Tibial artery (tissue), 4 donors: ENCODE data around the gene DPYSL3.
A peak's percentile ranks its signal among the peaks of the same experiment; 100 is the strongest.

Source experiments
- DNase-seq, 2 donors: peaks; one replicate each; pipeline ENCODE4 v3.0.0-alpha.2; 2019
- H3K27ac ChIP-seq, 2 donors: fragments of 200-600 bp; sonication (generic) in 1 of 2; 1 replicate in 1 of 2; 2 replicates in 1 of 2; pipeline ENCODE4 v1.5.1; 2018 to 2019; ENCODE audit warnings: mild to moderate bottlenecking in 1 of 2
- H3K27me3 ChIP-seq, 2 donors: fragments of 200-600 bp; sonication (generic) in 1 of 2; one replicate each; pipeline versions ENCODE4 v1.5.1 to v1.6.0; 2016 to 2019
- H3K36me3 ChIP-seq, 3 donors: fragments of 200-600 bp; sonication (generic) in 2 of 3; one replicate each; pipeline ENCODE4 v1.5.1; 2016 to 2019; ENCODE audit warnings: mild to moderate bottlenecking in 2 of 3
- H3K4me1 ChIP-seq, 4 donors: fragments of 200-600 bp; sonication (generic) in 2 of 4; 1 replicate in 3 of 4; 2 replicates in 1 of 4; pipeline ENCODE4 v1.5.1; 2016 to 2019
- H3K4me3 ChIP-seq, 2 donors: fragments of 200-600 bp; sonication (generic) in 1 of 2; 1 replicate in 1 of 2; 2 replicates in 1 of 2; pipeline ENCODE4 v1.5.1; 2018 to 2019; ENCODE audit warnings: mild to moderate bottlenecking in 2 of 2
- H3K9me3 ChIP-seq, 3 donors: fragments of 200-600 bp; sonication (generic) in 1 of 3; one replicate each; pipeline ENCODE4 v1.5.1; 2016 to 2019
- intact Hi-C: fragments of 100-400 bp; cut with DNase I; formaldehyde crosslinking; loops from one replicate; pipeline ENCODE4 v1.15.0; 2023; ENCODE audit warnings: low total_unique reads
- TF ChIP-seq, protein P1 (sequence below), 2 experiments: fragments of 200-600 bp in 1 of 2; fragments of 450-650 bp in 1 of 2; IDR thresholded peaks; one replicate each; pipeline ENCODE4 v1.5.1; 2017 to 2019; ENCODE audit warnings: antibody characterized with exemption in 2 of 2, mild to moderate bottlenecking in 1 of 2, moderate library complexity in 1 of 2

DPYSL3 gene

DNA sequence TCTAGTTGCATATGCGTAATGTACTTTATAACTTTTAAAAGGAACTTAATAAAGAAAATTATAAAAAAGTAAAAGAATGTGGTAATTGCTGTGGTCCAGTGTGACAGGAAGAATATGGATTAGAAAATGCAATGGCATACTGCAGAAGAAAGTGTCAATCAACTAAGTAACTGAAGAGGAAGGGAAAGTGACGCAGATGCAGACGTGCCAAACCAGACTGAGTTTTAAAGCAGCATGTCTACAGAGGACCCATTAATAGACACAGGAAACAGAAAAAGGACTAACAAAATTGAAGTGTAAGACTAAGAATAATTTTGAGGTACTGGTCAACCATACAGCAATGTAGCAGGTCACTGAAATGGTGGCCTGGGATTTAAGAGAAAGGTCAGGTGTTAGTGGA lies 73.3 kb downstream of the DPYSL3 start:
- Histone ChIP-seq H3K4me3 (no peak overlapping the region), H3K36me3 (no peaks in the 10 kb centered on the region), H3K9me3 (no peaks in the 10 kb centered on the region), H3K27me3 (no peaks in the 10 kb centered on the region), H3K4me1 (peaks cover 0 to 99% (median 46%) of the 10 kb centered on the region in 4 donors), H3K27ac (peak overlapping the region; percentile 53 to 64)
- no peak for DNase-seq
- intact Hi-C loops: no loop called here
- TF ChIP-seq, protein P1, sequence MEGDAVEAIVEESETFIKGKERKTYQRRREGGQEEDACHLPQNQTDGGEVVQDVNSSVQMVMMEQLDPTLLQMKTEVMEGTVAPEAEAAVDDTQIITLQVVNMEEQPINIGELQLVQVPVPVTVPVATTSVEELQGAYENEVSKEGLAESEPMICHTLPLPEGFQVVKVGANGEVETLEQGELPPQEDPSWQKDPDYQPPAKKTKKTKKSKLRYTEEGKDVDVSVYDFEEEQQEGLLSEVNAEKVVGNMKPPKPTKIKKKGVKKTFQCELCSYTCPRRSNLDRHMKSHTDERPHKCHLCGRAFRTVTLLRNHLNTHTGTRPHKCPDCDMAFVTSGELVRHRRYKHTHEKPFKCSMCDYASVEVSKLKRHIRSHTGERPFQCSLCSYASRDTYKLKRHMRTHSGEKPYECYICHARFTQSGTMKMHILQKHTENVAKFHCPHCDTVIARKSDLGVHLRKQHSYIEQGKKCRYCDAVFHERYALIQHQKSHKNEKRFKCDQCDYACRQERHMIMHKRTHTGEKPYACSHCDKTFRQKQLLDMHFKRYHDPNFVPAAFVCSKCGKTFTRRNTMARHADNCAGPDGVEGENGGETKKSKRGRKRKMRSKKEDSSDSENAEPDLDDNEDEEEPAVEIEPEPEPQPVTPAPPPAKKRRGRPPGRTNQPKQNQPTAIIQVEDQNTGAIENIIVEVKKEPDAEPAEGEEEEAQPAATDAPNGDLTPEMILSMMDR (IDR thresholded peaks at IDR 0.05): no peak

DNA sequence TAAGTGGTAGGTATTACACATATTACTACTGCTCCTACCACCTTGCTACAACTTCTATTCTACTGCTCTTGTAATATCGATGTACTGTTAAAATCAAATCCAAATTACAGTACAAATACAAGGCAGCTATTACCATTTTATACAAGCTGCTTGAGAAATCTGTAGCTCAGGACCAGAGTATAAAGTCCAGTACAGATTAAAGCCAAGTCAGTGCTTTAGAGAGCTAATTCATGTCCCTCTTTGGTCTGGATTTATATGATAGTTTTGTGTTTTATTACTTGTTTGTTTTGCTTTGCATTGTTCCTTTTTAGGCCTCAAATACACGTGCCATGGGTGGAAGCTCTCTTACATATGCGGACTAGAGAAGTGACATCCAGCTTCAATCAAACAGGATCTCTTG lies 75.8 kb downstream of the DPYSL3 start:
- Histone ChIP-seq H3K27ac (peak overlapping the region in 1 of 2 donors; percentile 14), H3K4me1 (peaks cover 0 to 99% (median 41%) of the 10 kb centered on the region in 4 donors), H3K4me3 (no peak overlapping the region), H3K27me3 (no peaks in the 10 kb centered on the region), H3K36me3 (no peaks in the 10 kb centered on the region), H3K9me3 (no peaks in the 10 kb centered on the region)
- DNase-seq: no peak
- intact Hi-C loops: no loop called here
- TF ChIP-seq, protein P1 (IDR thresholded peaks at IDR 0.05): no peak

DNA sequence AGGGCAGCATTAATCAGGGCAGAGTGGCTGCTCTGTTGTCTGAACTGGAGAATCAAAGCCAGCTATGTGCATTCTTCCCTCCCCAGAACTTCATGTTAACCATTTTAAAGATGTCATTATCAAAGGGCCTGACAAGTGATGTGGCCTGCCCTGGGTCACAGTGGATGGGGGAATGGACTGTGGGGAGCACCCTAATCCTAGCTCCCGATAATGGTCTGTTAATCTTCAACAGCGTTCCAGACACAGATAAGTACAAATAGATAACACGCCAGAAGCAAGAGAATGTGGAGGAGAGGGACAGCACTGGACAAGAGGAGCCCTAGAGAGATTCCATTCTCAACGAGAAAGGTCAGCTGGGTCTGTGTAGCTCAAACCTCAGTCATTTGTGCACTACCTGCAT lies 77.5 kb downstream of the DPYSL3 start:
- no peak overlapping the region for H3K4me3 ChIP-seq
- no peak for DNase-seq
- H3K36me3 ChIP-seq: no peaks in the 10 kb centered on the region
- intact Hi-C loops: no loop called here
- peaks cover 0 to 100% (median 48%) of the 10 kb centered on the region in 4 donors for H3K4me1 ChIP-seq
- no peaks in the 10 kb centered on the region for H3K27me3 ChIP-seq
- no peaks in the 10 kb centered on the region for H3K9me3 ChIP-seq
- H3K27ac ChIP-seq: peak overlapping the region; percentile 68 to 74
- TF ChIP-seq, protein P1 (IDR thresholded peaks at IDR 0.05): no peak

DNA sequence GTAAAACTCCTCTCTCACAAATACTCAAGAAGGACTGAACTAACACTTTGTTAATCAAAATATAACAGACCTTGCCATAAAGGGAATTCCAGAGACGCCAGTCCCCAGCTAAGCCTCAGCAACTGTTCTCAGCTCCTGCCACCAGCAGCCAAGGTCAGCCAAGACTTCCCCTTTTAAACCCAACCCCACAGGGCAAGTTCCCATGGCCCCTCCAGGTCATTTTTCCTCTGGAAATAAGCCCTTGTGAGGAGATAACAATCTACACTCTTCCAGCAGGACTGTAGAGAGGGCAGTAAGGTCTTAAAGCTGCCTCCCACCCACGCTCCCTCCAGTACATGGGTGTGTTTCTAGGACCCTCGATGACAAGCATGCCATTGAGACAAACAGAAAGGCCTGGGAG lies 78.3 kb downstream of the DPYSL3 start:
- Histone ChIP-seq H3K4me3 (no peak overlapping the region), H3K9me3 (no peaks in the 10 kb centered on the region), H3K27ac (peak overlapping the region; percentile 68 to 74), H3K27me3 (no peaks in the 10 kb centered on the region), H3K36me3 (no peaks in the 10 kb centered on the region), H3K4me1 (peaks cover 0 to 100% (median 48%) of the 10 kb centered on the region in 4 donors)
- intact Hi-C loops: no loop called here
- no peak for DNase-seq
- TF ChIP-seq, protein P1 (IDR thresholded peaks at IDR 0.05): no peak

DNA sequence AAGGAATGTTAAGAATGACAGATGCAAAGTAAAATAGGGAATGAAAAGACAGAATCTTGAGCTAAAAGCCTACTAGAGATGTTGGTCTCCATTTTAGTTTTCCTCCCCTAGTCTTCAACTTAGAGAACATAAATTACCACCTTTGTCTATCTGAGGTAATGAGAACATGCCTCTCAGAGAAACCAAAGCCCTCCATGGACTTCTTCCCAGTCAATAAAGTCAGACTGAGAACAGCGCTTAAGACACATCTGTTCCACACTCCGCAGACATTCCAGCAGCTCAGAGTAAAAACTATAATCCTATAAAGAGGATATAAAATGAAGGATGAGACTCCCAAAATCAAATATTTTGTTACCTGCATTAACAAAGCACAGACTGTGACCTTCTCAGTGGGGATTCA lies 79.2 kb downstream of the DPYSL3 start:
- Histone ChIP-seq H3K36me3 (no peaks in the 10 kb centered on the region), H3K4me3 (no peak overlapping the region), H3K4me1 (peaks cover 0 to 100% (median 50%) of the 10 kb centered on the region in 4 donors), H3K27ac (peak overlapping the region; percentile 68 to 74), H3K9me3 (no peaks in the 10 kb centered on the region), H3K27me3 (no peaks in the 10 kb centered on the region)
- DNase-seq: no peak
- intact Hi-C loops: no loop called here
- TF ChIP-seq, protein P1 (IDR thresholded peaks at IDR 0.05): no peak
